ENCODE measurements around the gene CARD11. TPM values are rescaled to one million over a fixed set of nuclear protein-coding genes. Genes with fewer than 3 reads are reported as not detected.

Gene CARD11
- total and polyA plus RNA-seq, 2 experiments from 2014 or later: 17.7 to 29.0 TPM

DNA sequence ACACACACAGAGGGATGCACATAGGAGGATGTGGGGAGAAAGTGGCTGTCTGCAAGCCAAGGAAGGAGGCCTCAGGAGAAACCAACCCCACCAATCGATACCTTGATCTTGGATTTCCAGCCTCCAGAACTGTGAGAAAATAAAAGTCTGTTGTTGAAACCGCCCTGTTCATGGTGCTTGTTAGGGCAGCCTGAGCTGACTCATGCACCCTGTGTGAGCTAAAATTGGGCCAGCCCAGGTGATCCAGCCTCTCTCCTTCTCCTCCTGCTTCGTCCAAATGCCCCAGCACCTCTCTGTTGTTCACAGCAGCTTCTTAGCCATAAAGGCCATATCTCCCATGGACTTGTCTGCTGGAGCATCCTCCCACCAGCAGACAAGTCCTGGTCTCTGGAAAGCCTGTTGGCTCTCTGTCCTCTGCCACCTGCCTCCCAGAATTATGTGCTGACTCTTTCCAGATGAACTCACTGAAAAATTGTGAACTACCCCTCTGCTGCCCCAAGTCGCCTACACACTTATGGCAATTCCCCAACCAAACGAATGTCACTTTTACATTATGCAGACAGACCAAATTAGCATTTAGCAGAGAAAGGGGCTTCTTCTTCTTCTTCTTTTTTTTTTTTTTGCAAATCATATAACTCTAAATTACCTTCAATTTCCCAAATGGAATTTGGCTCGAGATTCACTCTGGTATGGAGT, 30.2 kb upstream of the CARD11 start (continued):
- no peak for TF ChIP-seq EZH2 (IDR thresholded peaks at IDR 0.05; ENCODE audit: low read depth, unreplicated experiment)

DNA sequence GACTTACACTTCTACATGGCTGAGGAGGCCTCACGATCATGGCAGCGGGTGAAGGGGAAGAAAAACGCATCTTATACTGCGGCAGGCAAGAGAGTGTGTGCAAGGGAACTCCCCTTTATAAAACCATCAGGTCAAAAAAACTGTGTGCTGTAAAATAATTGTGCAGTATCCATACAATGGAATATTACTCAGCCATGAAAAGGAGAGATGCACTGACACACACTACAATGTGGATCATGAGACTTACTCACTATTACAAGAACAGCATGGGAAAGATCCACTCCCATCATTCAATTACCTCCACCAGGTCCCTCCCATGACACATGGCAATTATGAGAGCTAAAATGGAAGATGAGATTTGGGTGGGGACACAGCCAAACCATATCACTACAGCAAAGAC, 27.2 kb upstream of the CARD11 start:
- no peaks in the 10 kb centered on the region for H3K4me1 ChIP-seq (ENCODE audit: insufficient read depth)
- Mint-ChIP-seq H3K4me3 (no peak overlapping the region), H3K27ac (no peak overlapping the region), H3K4me1 (peaks cover 15% of the 10 kb centered on the region), H3K9me3 (peaks cover 22% of the 10 kb centered on the region), H3K27me3 (ENCODE audit: insufficient read depth, low read depth, poor library complexity) (peaks cover 13% of the 10 kb centered on the region), H3K36me3 (ENCODE audit: low read depth) (peaks cover 9% of the 10 kb centered on the region; the same call in 2 of the 3 replicates)
- H3K27me3 ChIP-seq (ENCODE audit: insufficient read depth): no peaks in the 10 kb centered on the region
- H3K4me2 ChIP-seq: no peak overlapping the region
- 0 out of 2 replicates have a peak, but pooled peaks cover 7% of the 10 kb centered on the region for H3K9me2 ChIP-seq (ENCODE audit: insufficient read depth)
- ATAC-seq (no peak), DNase-seq (ENCODE audit: low spot score) (no peak)
- H3K4me3 ChIP-seq: no peak overlapping the region
- no peaks in the 10 kb centered on the region for H3F3A ChIP-seq (replicated peaks; ENCODE audit: low read depth)
- H3K79me2 ChIP-seq (replicated peaks; ENCODE audit: insufficient read depth): no peaks in the 10 kb centered on the region
- no peaks in the 10 kb centered on the region for H4K20me1 ChIP-seq (replicated peaks; ENCODE audit: insufficient read depth)
- H3K27ac ChIP-seq (ENCODE audit: low read depth): no peak overlapping the region
- no peak overlapping the region for H2AFZ ChIP-seq
- 0 out of 2 replicates have a peak, but pooled peaks cover 3% of the 10 kb centered on the region for H3K36me3 ChIP-seq (ENCODE audit: insufficient read depth)
- TF ChIP-seq ZNF331 (CRISPR knock-in tag; IDR thresholded peaks at IDR 0.05; ENCODE audit: low read depth) (no peak), CREB1 (CRISPR knock-in tag; IDR thresholded peaks at IDR 0.05; ENCODE audit: low read depth) (no peak), EZH2 (IDR thresholded peaks at IDR 0.05; ENCODE audit: low read depth, unreplicated experiment) (no peak), EZH2phosphoT487 (IDR thresholded peaks at IDR 0.05; ENCODE audit: unreplicated experiment) (no peak), ZNF114 (CRISPR knock-in tag; IDR thresholded peaks at IDR 0.05) (no peak), POLR2AphosphoS5 (IDR thresholded peaks at IDR 0.05; ENCODE audit: low read depth) (no peak), JUNB (IDR thresholded peaks at IDR 0.05; ENCODE audit: unreplicated experiment) (no peak)
- TF ChIP-seq, protein P1, sequence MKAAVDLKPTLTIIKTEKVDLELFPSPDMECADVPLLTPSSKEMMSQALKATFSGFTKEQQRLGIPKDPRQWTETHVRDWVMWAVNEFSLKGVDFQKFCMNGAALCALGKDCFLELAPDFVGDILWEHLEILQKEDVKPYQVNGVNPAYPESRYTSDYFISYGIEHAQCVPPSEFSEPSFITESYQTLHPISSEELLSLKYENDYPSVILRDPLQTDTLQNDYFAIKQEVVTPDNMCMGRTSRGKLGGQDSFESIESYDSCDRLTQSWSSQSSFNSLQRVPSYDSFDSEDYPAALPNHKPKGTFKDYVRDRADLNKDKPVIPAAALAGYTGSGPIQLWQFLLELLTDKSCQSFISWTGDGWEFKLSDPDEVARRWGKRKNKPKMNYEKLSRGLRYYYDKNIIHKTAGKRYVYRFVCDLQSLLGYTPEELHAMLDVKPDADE (IDR thresholded peaks at IDR 0.05): no peak

DNA sequence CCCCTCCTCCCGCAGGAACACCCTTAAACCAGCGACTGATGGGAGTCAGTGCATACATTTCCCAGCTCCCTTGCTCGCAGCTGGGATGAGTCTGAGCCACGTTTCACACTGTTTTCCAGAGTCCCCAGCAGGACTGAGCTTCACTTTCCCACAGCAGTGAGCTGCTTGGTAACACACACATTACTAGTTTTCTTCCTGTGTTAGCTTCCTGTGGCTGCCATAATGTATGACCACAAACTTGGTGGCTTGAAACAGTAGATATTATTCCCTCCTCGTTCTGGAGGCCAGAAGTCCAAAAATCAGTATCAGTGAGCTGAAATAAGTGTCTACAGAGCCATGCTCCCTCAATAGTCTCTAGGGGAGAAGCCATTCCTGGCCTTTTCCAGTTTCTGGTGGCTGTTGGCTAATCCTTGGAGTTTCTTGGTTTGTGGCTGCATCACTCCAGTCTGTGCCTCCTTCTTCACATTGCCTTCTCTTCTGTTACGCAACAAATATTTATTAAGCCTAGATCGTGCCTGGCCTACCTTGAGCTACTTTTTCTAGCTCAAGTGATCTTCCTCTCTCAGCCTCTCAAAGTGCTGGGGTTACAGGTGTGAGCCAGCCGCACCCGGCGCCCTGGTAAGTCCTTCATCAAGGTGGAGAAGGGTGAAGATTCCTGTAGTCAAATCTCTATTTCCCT, 26.2 kb upstream of the CARD11 start:
- Mint-ChIP-seq H3K4me1 (peaks cover 20% of the 10 kb centered on the region), H3K9me3 (peaks cover 19% of the 10 kb centered on the region), H3K27me3 (ENCODE audit: insufficient read depth, low read depth, poor library complexity) (peaks cover 13% of the 10 kb centered on the region), H3K4me3 (no peak overlapping the region), H3K36me3 (ENCODE audit: low read depth) (peaks cover 9% of the 10 kb centered on the region; the same call in 2 of the 3 replicates), H3K27ac (no peak overlapping the region)
- H3K27ac ChIP-seq (ENCODE audit: low read depth): no peak overlapping the region
- H3K4me2 ChIP-seq: no peak overlapping the region
- H3K4me1 ChIP-seq (ENCODE audit: insufficient read depth): no peaks in the 10 kb centered on the region
- no peaks in the 10 kb centered on the region for H3F3A ChIP-seq (replicated peaks; ENCODE audit: low read depth)
- ATAC-seq: no peak
- H3K27me3 ChIP-seq (ENCODE audit: insufficient read depth): no peaks in the 10 kb centered on the region
- H2AFZ ChIP-seq: no peak overlapping the region
- H3K79me2 ChIP-seq (replicated peaks; ENCODE audit: insufficient read depth): no peaks in the 10 kb centered on the region
- DNase-seq (ENCODE audit: low spot score): no peak
- no peak overlapping the region for H3K4me3 ChIP-seq
- no peaks in the 10 kb centered on the region for H3K36me3 ChIP-seq (ENCODE audit: insufficient read depth)
- no peaks in the 10 kb centered on the region for H4K20me1 ChIP-seq (replicated peaks; ENCODE audit: insufficient read depth)
- 0 out of 2 replicates have a peak, but pooled peaks cover 7% of the 10 kb centered on the region for H3K9me2 ChIP-seq (ENCODE audit: insufficient read depth)
- no peak for TF ChIP-seq ZNF331 (CRISPR knock-in tag; IDR thresholded peaks at IDR 0.05; ENCODE audit: low read depth)
- TF ChIP-seq NANOG (IDR thresholded peaks at IDR 0.05; ENCODE audit: borderline replicate concordance): no peak
- no peak for TF ChIP-seq CREB1 (CRISPR knock-in tag; IDR thresholded peaks at IDR 0.05; ENCODE audit: low read depth)
- TF ChIP-seq, protein P1 (IDR thresholded peaks at IDR 0.05): no peak
- TF ChIP-seq POLR2AphosphoS5 (IDR thresholded peaks at IDR 0.05; ENCODE audit: low read depth): no peak
- no peak for TF ChIP-seq JUNB (IDR thresholded peaks at IDR 0.05; ENCODE audit: unreplicated experiment)
- no peak for TF ChIP-seq EZH2phosphoT487 (IDR thresholded peaks at IDR 0.05; ENCODE audit: unreplicated experiment)
- TF ChIP-seq, protein P2, sequence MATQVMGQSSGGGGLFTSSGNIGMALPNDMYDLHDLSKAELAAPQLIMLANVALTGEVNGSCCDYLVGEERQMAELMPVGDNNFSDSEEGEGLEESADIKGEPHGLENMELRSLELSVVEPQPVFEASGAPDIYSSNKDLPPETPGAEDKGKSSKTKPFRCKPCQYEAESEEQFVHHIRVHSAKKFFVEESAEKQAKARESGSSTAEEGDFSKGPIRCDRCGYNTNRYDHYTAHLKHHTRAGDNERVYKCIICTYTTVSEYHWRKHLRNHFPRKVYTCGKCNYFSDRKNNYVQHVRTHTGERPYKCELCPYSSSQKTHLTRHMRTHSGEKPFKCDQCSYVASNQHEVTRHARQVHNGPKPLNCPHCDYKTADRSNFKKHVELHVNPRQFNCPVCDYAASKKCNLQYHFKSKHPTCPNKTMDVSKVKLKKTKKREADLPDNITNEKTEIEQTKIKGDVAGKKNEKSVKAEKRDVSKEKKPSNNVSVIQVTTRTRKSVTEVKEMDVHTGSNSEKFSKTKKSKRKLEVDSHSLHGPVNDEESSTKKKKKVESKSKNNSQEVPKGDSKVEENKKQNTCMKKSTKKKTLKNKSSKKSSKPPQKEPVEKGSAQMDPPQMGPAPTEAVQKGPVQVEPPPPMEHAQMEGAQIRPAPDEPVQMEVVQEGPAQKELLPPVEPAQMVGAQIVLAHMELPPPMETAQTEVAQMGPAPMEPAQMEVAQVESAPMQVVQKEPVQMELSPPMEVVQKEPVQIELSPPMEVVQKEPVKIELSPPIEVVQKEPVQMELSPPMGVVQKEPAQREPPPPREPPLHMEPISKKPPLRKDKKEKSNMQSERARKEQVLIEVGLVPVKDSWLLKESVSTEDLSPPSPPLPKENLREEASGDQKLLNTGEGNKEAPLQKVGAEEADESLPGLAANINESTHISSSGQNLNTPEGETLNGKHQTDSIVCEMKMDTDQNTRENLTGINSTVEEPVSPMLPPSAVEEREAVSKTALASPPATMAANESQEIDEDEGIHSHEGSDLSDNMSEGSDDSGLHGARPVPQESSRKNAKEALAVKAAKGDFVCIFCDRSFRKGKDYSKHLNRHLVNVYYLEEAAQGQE (IDR thresholded peaks at IDR 0.05; ENCODE audit: unreplicated experiment): no peak
- TF ChIP-seq STAT1 (IDR thresholded peaks at IDR 0.05; ENCODE audit: unreplicated experiment): no peak
- no peak for TF ChIP-seq ZNF114 (CRISPR knock-in tag; IDR thresholded peaks at IDR 0.05)
- TF ChIP-seq EZH2 (IDR thresholded peaks at IDR 0.05; ENCODE audit: low read depth, unreplicated experiment): no peak
- TF ChIP-seq, protein P3, sequence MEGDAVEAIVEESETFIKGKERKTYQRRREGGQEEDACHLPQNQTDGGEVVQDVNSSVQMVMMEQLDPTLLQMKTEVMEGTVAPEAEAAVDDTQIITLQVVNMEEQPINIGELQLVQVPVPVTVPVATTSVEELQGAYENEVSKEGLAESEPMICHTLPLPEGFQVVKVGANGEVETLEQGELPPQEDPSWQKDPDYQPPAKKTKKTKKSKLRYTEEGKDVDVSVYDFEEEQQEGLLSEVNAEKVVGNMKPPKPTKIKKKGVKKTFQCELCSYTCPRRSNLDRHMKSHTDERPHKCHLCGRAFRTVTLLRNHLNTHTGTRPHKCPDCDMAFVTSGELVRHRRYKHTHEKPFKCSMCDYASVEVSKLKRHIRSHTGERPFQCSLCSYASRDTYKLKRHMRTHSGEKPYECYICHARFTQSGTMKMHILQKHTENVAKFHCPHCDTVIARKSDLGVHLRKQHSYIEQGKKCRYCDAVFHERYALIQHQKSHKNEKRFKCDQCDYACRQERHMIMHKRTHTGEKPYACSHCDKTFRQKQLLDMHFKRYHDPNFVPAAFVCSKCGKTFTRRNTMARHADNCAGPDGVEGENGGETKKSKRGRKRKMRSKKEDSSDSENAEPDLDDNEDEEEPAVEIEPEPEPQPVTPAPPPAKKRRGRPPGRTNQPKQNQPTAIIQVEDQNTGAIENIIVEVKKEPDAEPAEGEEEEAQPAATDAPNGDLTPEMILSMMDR (conservative IDR thresholded peaks at IDR 0.05; ENCODE audit: low read depth in 2 of 2): no peak
